CD1c-positive myeloid dendritic cell (primary cell): ENCODE measurements around the gene CAMK2A.

Experiments used
- DNase-seq: peaks from one replicate; pipeline ENCODE4 v3.0.0-alpha.2; 2016; ENCODE audit errors: extremely low spot score

The CAMK2A gene

GRCh38 chr5:150315245-150315644 is 25.7 kb upstream of the CAMK2A start:
- no peak for DNase-seq

- no peak for DNase-seq
Observed at GRCh38 chr5:150313921-150314716, 24.5 kb upstream of the CAMK2A start.

DNA sequence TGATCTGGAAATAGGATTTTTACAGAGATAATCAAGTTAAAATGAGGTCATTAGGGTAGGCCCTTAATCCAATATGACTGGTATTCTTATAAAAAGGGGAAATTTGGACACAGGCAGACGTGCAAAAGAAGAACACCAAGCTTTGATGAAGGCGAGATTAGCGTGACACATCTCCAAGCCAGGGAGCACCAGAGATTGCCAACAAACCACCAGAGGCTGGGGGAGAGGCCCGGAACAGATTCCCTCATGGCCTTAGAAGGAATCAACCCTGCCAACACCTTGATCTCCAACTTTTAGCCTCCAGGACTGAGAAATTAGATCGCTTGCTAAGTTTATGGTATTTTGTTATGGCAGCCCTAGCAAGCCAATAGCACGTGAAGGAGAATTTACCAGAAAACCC is 23.9 kb upstream of the CAMK2A start:
- DNase-seq = no peak

DNA sequence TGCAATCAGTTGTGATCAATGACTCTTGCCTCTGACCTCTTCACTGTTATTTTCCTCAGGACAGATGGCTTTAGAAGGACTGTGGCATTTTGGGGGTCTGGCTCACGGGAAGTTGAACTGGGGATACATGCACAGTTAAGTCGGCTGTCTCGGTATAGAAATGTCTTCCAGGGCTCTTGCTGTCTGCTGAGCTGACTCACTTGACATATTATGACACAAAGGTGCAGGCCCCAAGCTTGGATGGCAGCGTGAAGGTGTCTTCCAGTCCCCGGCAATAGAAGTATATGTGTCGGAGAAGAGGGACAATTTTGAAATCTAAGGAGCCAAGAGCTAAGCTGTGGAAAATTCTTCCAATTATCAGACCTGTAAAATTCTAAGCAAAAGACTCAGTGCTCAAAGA is 22.9 kb upstream of the CAMK2A start:
- no peak for DNase-seq

DNA sequence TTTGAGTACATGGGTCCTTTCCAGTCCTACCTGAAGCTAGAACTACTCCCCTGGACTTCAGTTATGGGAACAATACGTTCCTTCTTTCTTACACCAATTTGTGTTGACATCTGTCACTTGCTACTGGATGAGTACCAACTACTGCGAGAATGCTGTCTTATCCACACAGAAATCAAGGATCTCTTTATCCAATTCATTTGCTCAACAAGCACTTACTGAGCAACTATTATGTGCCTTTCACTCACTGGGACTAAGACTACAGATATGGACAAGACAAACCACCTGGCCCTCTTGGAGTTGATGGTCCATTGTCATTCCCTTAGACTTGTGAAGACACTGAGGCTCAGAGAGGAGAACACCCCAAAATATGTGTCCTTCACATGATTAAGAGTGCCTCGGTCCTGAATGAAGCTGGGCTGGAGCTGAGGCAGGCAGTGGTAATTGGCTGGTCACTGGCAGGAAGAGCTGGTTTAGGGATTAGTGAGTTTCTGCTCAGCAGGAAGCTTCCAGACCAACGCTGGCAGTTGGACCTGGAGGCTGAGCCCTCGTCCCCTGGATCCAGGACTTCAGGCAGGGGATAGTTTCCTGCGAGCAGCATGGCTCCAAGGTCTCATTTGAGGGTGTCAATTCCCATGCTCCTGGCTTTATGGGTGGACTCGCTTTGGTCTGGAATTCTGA is 21.6 kb upstream of the CAMK2A start:
- no peak for DNase-seq

GRCh38 chr5:150310246-150310645 is 20.7 kb upstream of the CAMK2A start:
- DNase-seq = no peak

GRCh38 chr5:150309886-150310239 is 20.3 kb upstream of the CAMK2A start:
- DNase-seq = no peak

DNA sequence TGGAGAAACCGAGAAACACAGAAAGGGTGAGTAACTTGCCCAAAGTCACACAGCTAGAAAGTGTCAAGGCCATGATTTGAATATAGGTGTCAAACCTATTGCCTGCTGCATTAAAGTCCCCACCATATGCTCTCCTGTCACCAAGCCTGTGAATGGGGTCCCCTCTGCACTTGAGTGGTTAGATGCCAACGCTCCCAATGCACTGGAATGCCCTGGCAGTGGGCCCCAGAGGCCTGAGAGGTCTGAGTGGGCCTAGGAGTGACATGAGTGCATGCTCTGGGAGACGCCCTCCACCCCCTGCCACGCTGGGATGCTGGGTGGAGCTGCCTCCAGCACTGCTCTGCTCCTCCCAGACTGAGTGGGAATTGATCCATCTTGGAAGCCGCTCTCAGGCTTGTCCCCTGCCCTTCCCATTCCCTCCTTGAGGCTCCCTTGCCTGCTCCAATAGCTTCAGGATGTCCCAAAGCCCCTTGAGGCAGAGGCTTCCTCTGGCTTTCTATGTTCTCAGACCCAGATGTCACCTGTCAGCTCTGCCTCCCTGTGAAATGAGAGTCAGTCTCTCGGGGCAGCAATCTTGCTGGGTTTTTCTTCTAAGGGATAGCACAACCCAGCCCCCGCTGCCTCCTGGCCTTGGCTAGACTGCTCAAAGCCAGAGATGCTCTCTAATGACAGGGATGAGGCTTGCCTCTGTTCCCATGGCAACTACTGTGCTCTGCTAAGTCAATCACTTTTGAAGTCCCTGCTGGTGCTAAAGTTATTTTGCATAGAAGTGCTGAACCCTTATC is 19.7 kb upstream of the CAMK2A start:
- DNase-seq = no peak

DNA sequence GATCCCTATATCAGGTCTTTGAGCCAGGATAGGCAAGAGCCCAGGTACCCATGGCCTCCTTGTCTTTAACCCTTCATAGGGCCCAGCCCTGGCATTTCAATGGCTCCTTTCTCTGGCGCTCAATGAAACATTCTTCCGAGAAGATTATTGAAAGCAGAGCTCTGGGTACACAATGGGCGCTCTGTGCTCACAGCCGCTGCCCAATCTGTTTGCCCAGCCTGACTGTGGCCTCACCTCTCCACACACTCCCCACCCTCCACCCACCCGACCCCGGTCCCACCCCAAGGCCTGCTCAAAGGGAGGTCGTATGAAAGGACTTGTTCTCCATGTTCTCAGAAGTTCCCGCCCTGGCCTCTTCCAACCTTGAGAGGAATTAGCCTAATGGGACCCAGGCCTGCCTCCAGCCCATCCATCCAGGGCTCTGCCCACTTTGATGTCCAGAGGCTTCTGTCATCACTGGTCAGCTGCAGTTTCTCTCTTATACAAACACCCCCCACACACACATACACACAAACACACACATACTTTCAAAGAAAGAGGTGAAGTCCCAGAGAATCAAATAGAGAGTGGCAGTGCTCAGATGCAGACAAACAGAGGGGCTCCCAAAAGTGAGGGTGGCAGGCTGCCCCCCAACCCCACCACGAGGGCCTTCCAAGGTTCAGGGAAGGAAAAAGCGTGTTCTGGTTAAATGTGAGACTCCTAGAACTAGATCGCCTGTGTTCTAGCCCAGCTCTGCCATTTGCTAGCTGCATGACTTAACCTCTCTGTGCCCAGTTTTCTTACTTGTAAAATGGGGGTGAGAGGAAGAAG is 18.2 kb upstream of the CAMK2A start:
- no peak for DNase-seq

- DNase-seq = no peak
Observed at GRCh38 chr5:150306775-150307174, 17.2 kb upstream of the CAMK2A start.

DNA sequence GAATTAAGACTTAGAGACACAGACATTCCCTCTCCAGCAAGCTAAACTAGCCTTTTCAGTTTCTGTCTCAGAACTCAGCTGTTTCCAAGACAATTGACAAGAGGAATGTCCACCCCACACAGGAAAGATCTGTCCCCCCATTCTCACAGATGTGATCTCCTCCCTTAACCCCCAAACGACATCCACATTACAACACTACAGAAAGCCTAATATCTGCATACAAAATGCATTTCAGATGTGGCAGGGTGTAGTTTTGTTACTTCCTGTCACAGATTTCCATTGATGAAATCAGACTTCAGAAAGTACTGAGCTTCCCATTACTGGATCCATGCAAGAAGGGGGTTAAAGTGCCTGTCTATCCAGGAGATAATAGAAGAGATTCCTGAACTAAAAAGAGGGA is 16.0 kb upstream of the CAMK2A start:
- DNase-seq = no peak

DNA sequence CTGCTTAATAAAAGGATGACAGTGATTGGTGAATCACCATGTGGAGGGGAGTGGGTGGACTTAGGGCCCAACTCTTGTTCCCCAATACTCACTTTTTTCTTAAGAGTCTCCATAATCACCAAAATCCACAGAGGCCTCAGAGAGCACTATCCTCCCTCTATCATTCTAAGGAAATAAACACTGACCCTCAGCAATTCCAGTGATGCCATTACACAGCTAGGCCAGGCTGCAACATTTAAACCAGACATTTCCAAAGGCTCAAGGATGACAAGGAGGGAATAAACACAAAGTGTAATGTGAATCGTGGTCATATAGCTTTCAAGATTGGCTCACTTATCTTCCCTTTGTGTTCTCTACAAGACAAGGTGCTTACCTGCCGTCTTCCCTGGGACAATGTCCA is 15.5 kb upstream of the CAMK2A start:
- DNase-seq = no peak

DNA sequence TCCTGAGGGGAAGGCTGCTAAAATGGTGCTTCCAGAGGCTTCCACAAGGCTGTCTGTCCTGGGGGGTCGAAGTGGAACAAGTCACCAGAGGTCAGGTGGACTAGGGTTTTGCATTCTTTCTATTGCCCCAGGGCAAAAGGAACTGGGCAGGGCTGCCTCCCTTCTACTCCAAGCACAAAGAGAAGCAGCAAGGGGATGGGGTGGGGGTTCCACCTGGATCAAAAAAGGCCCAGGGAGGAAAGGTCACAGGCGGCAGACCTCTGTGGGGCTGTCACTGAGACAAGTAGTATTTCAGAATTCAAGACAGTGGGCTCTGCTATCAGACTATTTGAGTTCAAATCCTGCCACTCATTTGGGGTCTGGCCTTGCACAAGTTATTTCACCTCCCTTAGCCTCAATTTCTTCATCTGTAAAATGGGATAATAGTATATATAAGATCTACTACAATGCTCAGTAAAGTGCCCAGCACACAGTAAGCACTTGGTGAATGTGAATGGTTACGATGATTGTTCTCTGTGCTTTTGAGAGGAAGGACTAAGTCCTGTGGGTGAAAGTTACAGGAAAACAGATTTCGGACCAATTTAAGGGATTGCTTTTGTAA is 15.0 kb upstream of the CAMK2A start:
- no peak for DNase-seq

GRCh38 chr5:150303660-150304386 is 14.2 kb upstream of the CAMK2A start:
- no peak for DNase-seq

GRCh38 chr5:150303070-150303615 is 13.6 kb upstream of the CAMK2A start:
- no peak for DNase-seq

DNA sequence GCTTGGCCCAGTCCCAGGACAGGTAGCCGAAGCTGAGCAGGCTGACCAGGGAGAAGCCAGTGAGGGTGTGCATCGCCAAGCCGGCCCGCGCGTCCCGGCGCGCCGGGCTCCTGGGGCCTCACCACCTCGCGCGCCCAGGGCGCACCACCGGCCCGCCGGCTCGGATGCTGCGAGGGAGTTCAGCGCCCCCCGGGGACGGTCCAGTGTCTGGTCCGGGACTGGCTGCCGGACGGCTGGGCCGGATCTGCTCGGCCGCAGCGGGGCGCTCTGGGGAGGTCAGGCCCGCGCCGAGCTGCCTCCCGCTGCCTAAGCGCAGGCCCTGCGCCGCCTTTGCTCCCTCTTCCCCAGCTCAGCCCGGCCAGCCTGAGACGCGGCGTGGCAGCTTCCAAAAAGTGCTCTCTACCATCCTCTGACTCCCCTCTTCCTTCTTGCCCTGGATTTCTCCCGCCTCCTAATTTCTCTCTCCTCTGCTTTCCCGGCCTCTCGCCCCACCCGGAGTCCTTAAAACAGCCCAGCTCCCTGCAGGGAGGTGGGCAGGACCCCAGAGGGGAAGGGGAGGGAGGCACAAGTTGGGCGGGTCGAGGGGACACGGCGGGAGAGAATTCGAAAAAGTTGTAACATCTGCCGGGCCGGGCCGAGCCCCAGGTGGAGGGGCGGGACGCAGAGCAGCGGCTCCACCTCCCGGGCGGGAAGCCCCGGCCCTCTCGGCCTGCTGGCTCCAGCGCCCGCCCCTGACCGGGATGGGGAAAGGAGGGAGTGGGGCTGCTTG is 12.9 kb upstream of the CAMK2A start, which contains the start of gene ARSI:
Gene ARSI (minus strand): TSS at position 605 of the 769 bp plus-strand sequence. CDS start 532 bp downstream, at position 73.
- DNase-seq = no peak

GRCh38 chr5:150301901-150302300 is 12.3 kb upstream of the CAMK2A start:
- DNase-seq = no peak

GRCh38 chr5:150301170-150301505 is 11.6 kb upstream of the CAMK2A start:
- DNase-seq = no peak

DNA sequence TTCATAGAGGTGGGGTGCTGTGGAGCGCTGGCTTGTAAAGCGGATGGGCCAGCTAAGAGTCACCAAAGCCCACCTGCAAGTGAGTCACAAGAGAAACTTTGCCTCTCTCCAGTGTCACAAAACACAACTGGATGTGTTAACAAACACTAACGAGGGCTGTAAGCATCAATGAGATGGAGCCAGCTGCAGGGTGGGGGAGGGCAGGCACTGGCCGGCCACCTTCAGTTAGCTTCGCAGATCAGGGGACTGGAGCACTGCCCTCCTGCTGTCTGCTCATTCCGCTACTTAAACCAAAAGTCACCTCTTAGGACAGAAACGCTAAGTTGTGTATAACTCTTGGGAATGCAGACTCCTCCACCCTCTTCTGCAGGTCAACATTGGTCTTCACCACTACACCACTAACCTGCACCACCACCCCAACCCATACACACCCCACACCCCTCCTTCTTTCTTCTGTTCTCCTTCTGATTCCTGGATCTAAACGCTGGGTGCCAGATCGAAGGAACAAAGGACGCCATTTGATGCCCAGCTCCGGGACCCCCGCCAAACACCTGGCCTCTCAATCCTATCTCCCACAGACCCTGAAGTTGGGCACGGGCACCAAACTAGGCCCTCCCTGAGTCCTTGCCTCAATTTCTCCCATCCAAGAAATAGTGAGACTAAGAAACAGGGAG is 11.1 kb upstream of the CAMK2A start:
- DNase-seq = no peak
